GM23338 (cell line): ENCODE measurements around the gene BTN2A1. TPM values are rescaled to one million over a fixed set of nuclear protein-coding genes. Genes with fewer than 3 reads are reported as not detected.

Experiments used
- ATAC-seq: fragments of 200-7000 bp; cut with Tn5 transposase; 3 replicates; pipeline ENCODE4 v1.9.1; 2020
- DNase-seq: peaks from one replicate; pipeline ENCODE4 v3.0.0-alpha.2; 2015; ENCODE audit warnings: low spot score
- H2AFZ ChIP-seq: fragments of 200-600 bp; sonication (generic); 2 replicates; pipeline ENCODE4 v1.8.0; 2016; ENCODE audit warnings: antibody characterized with exemption, mild to moderate bottlenecking, moderate library complexity
- H3F3A ChIP-seq: fragments of 200-600 bp; sonication (generic); replicated peaks from 2 replicates; pipeline ENCODE4 v1.8.0; 2017; ENCODE audit warnings: antibody characterized with exemption, mixed run types, low read depth
- H3K27ac ChIP-seq: fragments of 200-600 bp; sonication (generic); 2 replicates; pipeline ENCODE4 v1.6.1; 2016; ENCODE audit warnings: low read depth
- H3K27me3 ChIP-seq: fragments of 200-600 bp; sonication (generic); 2 replicates; pipeline ENCODE4 v1.8.0; 2016; ENCODE audit warnings: mild to moderate bottlenecking, mixed run types, moderate library complexity; ENCODE audit not compliant: insufficient read depth
- H3K36me3 ChIP-seq: fragments of 200-600 bp; sonication (generic); 2 replicates; pipeline ENCODE4 v1.8.0; 2016; ENCODE audit warnings: mild to moderate bottlenecking; ENCODE audit not compliant: insufficient read depth
- H3K4me1 ChIP-seq: fragments of 200-600 bp; sonication (generic); 2 replicates; pipeline ENCODE4 v1.8.0; 2016; ENCODE audit warnings: mild to moderate bottlenecking, moderate library complexity; ENCODE audit not compliant: insufficient read depth
- H3K4me2 ChIP-seq: fragments of 200-600 bp; sonication (generic); 2 replicates; pipeline ENCODE4 v1.7.1; 2017; ENCODE audit warnings: mixed run types
- H3K4me3 ChIP-seq: fragments of 200-600 bp; sonication (generic); 2 replicates; pipeline ENCODE4 v1.6.1; 2016; ENCODE audit warnings: mixed run types
- H3K79me2 ChIP-seq: fragments of 200-600 bp; sonication (generic); replicated peaks from 2 replicates; pipeline ENCODE4 v1.8.0; 2017; ENCODE audit warnings: mild to moderate bottlenecking; ENCODE audit not compliant: insufficient read depth
- H3K9me2 ChIP-seq: fragments of 200-600 bp; sonication (generic); 2 replicates; pipeline ENCODE4 v1.8.0; 2017; ENCODE audit not compliant: insufficient read depth
- H4K20me1 ChIP-seq: fragments of 200-600 bp; sonication (generic); replicated peaks from 2 replicates; pipeline ENCODE4 v1.8.0; 2017; ENCODE audit warnings: mild to moderate bottlenecking; ENCODE audit not compliant: insufficient read depth
- H3K27ac Mint-ChIP-seq: 2 replicates; pipeline ENCODE4 v1.8.0; 2020; ENCODE audit warnings: inconsistent platforms, mild to moderate bottlenecking, moderate library complexity, mixed read lengths
- H3K27me3 Mint-ChIP-seq: 3 replicates; pipeline ENCODE4 v1.8.0; 2022; ENCODE audit warnings: low read depth, mild to moderate bottlenecking, moderate library complexity, mixed read lengths, inconsistent platforms; ENCODE audit not compliant: insufficient read depth, poor library complexity
- H3K36me3 Mint-ChIP-seq: 3 replicates; pipeline ENCODE4 v1.8.0; 2021; ENCODE audit warnings: low read depth, mild to moderate bottlenecking, inconsistent platforms, moderate library complexity, mixed read lengths
- H3K4me1 Mint-ChIP-seq: 3 replicates; pipeline ENCODE4 v1.8.0; 2020; ENCODE audit warnings: mild to moderate bottlenecking, inconsistent platforms, mixed read lengths
- H3K4me3 Mint-ChIP-seq: 3 replicates; pipeline ENCODE4 v1.8.0; 2021; ENCODE audit warnings: moderate library complexity, mild to moderate bottlenecking, inconsistent platforms, mixed read lengths
- H3K9me3 Mint-ChIP-seq: 3 replicates; pipeline ENCODE4 v1.8.0; 2020; ENCODE audit warnings: moderate library complexity, mild to moderate bottlenecking, inconsistent platforms, mixed read lengths
- ETS1 ChIP-seq: IDR thresholded peaks from 2 replicates; pipeline ENCODE4 v1.6.1; 2016; ENCODE audit warnings: antibody characterized with exemption
- NANOG ChIP-seq: IDR thresholded peaks from 2 replicates; pipeline ENCODE4 v1.6.1; 2016; ENCODE audit warnings: antibody characterized with exemption, borderline replicate concordance
- POLR2AphosphoS5 ChIP-seq: IDR thresholded peaks from 2 replicates; pipeline ENCODE4 v1.6.1; 2016; ENCODE audit warnings: antibody characterized with exemption, low read depth
- REST ChIP-seq: IDR thresholded peaks from one replicate; pipeline ENCODE4 v1.6.1; 2018; ENCODE audit warnings: antibody characterized with exemption; ENCODE audit not compliant: unreplicated experiment
- ZNF331 ChIP-seq: fragments of 250-450 bp; sonication (Bioruptor Pico); IDR thresholded peaks from 2 replicates; pipeline ENCODE4 v1.5.0; 2020; ENCODE audit warnings: low read depth, mild to moderate bottlenecking, moderate library complexity
- ZNF462 ChIP-seq: fragments of 250-450 bp; sonication (Bioruptor Pico); IDR thresholded peaks from 2 replicates; pipeline ENCODE4 v1.5.0; 2020; ENCODE audit warnings: mild to moderate bottlenecking, moderate library complexity
- polyA plus RNA-seq: library from polyadenylated mRNA; unstranded; fragments of >200 nt; fragmentation: Nextera tagmentation; extraction: Ambion mirVana; gene quantifications from 2 replicates; pipeline ENCODE4 v1.2.1, GENCODE V29; 2016
- total RNA-seq: library from RNA; depleted of rRNA; stranded (reverse); fragments of >200 nt; shearing (Covaris generic); gene quantifications from 2 replicates; pipeline ENCODE4 v1.2.3, GENCODE V29; 2014

The BTN2A1 gene
- total and polyA plus RNA-seq, 2 experiments from 2014 or later: 6.3 to 7.0 TPM

GRCh38 chr6:26486358-26486757 lies 28.6 kb downstream of the BTN2A1 start:
- Histone ChIP-seq H3K79me2 (no peaks in the 10 kb centered on the region), H3K4me1 (no peaks in the 10 kb centered on the region), H3F3A (no peaks in the 10 kb centered on the region), H3K4me2 (no peak overlapping the region), H3K9me2 (no peaks in the 10 kb centered on the region), H3K36me3 (no peaks in the 10 kb centered on the region), H3K27me3 (no peaks in the 10 kb centered on the region), H3K27ac (no peak overlapping the region), H4K20me1 (no peaks in the 10 kb centered on the region), H2AFZ (no peak overlapping the region), H3K4me3 (no peak overlapping the region)
- Mint-ChIP-seq H3K9me3 (peaks cover 3% of the 10 kb centered on the region; the same call in 2 of the 3 replicates), H3K27ac (no peak overlapping the region), H3K4me1 (no peaks in the 10 kb centered on the region), H3K4me3 (no peak overlapping the region), H3K36me3 (no peaks in the 10 kb centered on the region), H3K27me3 (peaks cover 2% of the 10 kb centered on the region)
- ATAC-seq (no peak), DNase-seq (no peak)
- TF ChIP-seq POLR2AphosphoS5: no peak
- TF ChIP-seq REST: no peak
- no peak for TF ChIP-seq ZNF331 (CRISPR knock-in tag)
- no peak for TF ChIP-seq ETS1
- TF ChIP-seq NANOG: no peak
- TF ChIP-seq ZNF462 (CRISPR knock-in tag): no peak
